ENCODE measurements around the gene ZNF148. TPM values are rescaled to one million over a fixed set of nuclear protein-coding genes. Genes with fewer than 3 reads are reported as not detected.
"Not testable (repeated sequence)": the region's sequence is repeated elsewhere in the genome, so short reads cannot be mapped to it uniquely, and the experiment has no call there.

Gene ZNF148, protein sequence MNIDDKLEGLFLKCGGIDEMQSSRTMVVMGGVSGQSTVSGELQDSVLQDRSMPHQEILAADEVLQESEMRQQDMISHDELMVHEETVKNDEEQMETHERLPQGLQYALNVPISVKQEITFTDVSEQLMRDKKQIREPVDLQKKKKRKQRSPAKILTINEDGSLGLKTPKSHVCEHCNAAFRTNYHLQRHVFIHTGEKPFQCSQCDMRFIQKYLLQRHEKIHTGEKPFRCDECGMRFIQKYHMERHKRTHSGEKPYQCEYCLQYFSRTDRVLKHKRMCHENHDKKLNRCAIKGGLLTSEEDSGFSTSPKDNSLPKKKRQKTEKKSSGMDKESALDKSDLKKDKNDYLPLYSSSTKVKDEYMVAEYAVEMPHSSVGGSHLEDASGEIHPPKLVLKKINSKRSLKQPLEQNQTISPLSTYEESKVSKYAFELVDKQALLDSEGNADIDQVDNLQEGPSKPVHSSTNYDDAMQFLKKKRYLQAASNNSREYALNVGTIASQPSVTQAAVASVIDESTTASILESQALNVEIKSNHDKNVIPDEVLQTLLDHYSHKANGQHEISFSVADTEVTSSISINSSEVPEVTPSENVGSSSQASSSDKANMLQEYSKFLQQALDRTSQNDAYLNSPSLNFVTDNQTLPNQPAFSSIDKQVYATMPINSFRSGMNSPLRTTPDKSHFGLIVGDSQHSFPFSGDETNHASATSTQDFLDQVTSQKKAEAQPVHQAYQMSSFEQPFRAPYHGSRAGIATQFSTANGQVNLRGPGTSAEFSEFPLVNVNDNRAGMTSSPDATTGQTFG
- polyA plus RNA-seq (ENCODE audit: insufficient read depth in 1 of 5, insufficient read length in 5 of 5, low replicate concordance in 1 of 5): 10 to 100 TPM; 22.5 to 42.3 (median 40.6) TPM
- long read RNA-seq, donor 1, full-length matches to known transcripts: 13 of 13 reads
- long read RNA-seq, donor 1, partial matches to known transcripts: 0 of 13 reads
- long read RNA-seq, donor 1, other reads (novel, unspliced or antisense): 0 of 13 reads
- long read RNA-seq, donor 2, full-length matches to known transcripts: 3 of 3 reads
- long read RNA-seq, donor 2, partial matches to known transcripts: 0 of 3 reads
- long read RNA-seq, donor 2, other reads (novel, unspliced or antisense): 0 of 3 reads
- long read RNA-seq, donor 3, full-length matches to known transcripts: 2 of 2 reads
- long read RNA-seq, donor 3, partial matches to known transcripts: 0 of 2 reads
- long read RNA-seq, donor 3, other reads (novel, unspliced or antisense): 0 of 2 reads
- long read RNA-seq, donor 4, full-length matches to known transcripts: 5 of 5 reads
- long read RNA-seq, donor 4, partial matches to known transcripts: 0 of 5 reads
- long read RNA-seq, donor 4, other reads (novel, unspliced or antisense): 0 of 5 reads
- long read RNA-seq, donor 5, full-length matches to known transcripts: 3 of 3 reads
- long read RNA-seq, donor 5, partial matches to known transcripts: 0 of 3 reads
- long read RNA-seq, donor 5, other reads (novel, unspliced or antisense): 0 of 3 reads
- long read RNA-seq, donor 6, full-length matches to known transcripts: 11 of 11 reads
- long read RNA-seq, donor 6, partial matches to known transcripts: 0 of 11 reads
- long read RNA-seq, donor 6, other reads (novel, unspliced or antisense): 0 of 11 reads
- long read RNA-seq, donor 7, full-length matches to known transcripts: 13 of 13 reads
- long read RNA-seq, donor 7, partial matches to known transcripts: 0 of 13 reads
- long read RNA-seq, donor 7, other reads (novel, unspliced or antisense): 0 of 13 reads
- long read RNA-seq, donor 8, partial matches to known transcripts: 0 of 2 reads
- long read RNA-seq, donor 8, other reads (novel, unspliced or antisense): 0 of 2 reads

DNA sequence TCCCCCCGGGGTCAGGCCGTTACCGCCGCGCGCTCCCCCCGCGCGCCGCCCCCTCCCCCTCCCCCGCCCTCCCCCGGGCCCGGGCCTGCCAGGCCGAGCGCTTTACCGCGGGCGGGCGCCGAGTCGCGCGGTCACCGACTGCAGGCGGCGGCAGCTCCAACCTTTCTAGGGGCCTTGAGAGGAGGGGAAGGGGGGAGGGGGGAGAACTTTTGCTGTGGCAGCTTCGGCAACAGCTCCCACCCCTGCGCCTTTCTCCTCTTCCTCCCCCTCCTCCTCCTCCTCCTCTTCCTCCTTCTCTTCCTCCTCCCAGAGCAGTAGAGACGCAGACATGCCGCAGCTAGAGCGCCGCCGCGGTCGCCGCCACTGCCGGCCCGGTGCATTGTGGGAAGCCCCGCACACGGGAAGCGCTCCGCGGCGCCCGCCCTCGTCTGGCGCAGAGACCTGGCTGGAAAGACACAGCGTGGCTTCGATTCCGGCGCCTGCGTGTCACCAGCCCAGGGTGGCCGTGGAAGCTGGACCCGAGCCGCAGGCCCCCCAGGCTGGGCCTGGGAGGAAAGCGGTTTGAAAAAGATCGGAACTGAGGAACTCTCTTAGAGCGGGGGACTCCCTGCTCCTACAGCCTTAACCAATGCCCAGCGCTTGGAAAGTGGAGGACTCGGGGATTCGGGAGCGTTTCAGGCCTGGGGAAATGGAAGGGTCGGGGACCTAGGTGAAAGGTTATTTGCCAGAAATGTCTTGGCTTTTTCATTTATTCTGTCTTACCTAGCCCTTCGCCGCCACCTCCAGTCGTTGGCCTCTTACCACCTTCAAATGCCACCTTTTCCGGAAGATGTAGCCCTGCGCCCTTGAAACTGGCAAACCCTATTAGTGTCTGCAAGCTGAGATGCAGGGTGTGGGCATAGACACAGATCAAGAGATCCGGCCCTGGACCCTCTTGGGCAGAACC is at the start of gene ZNF148:
TSS of gene ZNF148 (minus strand) at position 330 of the 946 bp plus-strand sequence. CDS start 61,685 bp downstream, outside the sequence.
- DNase-seq: peak; percentile 89 to 92

DNA sequence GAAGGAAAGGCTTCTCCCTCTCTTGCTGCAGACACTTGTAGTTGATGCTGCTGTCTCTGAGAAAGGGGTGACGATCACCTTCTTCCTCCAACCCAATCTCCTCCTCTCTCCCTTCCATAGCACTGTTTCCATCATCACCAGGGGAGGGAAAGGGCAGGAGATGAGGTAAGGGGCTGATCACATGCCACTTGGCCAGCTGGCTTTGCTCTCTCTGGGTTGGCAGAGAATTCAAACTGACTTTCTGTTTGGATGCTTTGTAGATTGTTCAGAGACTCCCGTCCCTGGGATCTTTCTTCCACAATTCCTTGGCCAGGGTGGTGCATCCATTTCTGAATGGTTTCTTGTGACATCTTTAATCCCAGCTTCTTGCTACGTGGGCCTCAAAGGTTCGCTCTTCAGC is 43.2 kb upstream of the ZNF148 start:
- no peak for DNase-seq

DNA sequence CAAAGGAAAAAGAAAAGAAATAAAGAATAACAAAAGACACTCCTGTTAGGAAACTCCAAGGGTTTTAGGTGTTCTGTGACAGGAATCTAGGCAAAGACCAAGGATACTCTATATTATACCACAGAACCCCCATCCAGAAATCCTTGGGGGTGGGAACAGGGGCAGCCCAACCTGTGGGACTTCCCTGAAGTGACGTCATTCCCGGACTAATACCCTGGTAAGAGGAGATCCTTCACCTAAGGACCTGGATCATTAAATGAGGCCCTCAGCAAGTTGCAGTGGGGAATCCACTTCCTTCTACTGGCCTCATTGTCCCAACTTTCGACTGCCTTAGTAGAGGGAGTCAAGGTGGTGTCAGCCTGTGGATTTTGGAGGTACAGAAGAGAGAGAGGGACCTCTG is 41.1 kb upstream of the ZNF148 start:
- no peak for DNase-seq

DNA sequence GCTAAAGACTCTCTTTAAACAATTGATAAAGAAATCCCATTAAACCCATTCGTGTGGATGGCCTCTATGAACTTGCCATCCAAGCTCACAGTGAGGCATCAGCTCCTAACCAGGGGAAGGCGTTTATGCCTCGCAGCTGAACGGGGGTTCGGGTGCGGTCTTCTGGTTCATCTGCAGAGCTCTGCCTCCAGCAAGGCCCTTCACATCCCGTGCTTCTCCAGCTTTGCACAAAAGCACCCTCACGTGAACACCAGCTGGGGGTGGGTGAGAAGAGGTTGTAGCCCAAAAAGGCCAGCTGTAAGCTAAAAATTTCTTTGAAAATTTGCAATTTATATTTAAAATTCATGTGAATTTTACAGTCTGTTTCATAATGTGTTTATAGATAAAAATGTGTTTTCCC is 39.5 kb upstream of the ZNF148 start:
- no peak for DNase-seq

DNA sequence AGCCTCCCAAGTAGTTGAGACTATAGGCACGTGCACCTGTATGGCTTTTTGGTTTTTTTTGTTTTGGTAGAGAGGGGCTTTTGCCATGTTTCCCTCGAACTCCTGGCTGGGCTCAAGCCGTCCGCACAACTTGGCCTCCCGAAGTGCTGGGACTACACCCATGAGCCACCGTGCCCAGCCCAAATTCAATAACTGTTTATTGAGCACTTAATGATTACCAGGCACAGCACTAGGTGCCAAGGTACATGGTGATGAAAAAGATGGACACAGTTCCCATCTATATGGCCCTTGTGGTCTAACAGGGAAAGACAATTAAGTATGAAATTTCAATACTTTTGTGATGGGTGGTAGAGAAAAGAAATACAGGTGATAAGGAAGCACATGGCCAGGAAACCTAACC is 35.8 kb upstream of the ZNF148 start:
- no peak for DNase-seq

DNA sequence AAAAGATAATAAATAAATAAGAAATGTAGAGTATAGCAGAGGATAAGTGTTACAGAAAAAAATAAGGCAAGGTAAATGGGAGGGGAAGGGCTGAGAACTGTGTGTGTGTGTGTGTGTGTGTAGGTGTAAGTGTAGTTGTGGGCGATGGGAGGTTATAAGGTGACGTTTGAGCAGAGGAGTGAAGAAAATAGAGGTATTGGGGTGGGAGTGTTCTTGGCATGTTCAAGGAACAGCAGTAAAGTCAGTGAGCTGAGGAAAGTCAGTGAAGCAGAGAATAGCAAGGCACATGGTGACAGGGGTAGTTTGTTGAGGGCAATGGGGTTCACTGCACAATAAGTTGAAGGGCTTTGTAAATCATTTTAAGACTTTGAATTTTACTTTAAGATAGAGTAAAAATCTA is 30.9 kb upstream of the ZNF148 start:
- no peak for DNase-seq

DNA sequence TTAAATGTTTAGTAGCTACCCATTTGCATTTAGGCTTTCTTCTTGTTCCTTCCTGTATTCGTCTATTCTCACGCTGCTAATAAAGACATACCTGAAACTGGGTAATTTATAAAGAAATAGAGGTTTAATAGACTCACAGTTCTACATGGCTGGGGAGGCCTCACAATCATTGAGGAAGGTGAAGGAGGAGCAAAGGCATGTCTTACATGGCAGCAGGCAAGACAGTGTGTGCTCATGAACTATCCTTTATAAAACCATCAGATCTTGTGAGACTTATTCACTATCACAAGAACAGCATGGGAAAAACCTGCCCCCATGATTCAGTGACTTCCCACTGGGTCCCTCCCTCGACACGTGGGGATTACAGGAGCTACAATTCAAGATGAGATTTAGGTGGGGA is 30.4 kb upstream of the ZNF148 start:
- DNase-seq: not testable (repeated sequence)

DNA sequence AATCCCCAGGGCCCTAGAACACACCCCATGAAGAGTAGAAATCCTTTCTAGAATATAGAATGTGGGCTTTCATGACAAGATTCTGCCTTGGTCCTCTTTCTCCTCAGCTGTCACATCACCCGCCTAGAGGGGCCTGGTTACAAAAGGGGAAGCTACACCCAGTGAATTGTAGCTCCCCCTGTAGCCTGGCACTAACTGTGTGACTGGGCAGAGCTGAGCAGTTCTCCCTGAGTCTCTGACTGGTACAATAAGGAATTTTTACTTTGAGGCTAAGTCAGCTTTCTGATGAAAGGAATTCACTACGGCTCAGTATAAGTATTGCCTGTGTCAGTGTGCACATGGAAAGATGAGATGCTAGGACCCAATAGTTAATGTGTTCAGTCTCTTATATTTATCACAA is 28.7 kb upstream of the ZNF148 start:
- DNase-seq: no peak

DNA sequence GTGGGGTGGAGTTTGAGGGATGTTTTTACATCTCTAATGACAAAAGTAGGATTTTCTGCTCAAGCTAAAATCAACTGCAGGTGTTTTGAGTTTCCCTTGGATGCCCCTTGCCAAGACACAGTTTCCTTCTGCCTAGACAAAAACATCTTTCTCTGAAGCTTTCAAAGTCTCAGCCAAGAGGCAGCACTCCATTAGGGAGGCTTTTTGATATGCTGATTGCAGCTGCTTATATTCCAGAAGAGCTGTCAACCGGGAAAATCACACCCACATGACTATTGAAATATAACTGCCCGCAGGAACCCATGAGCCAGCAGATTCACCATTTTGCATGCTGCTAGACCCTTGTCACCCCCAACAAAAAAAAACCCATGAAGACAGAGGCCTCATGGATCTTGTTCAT is 27.5 kb upstream of the ZNF148 start:
- DNase-seq: no peak

DNA sequence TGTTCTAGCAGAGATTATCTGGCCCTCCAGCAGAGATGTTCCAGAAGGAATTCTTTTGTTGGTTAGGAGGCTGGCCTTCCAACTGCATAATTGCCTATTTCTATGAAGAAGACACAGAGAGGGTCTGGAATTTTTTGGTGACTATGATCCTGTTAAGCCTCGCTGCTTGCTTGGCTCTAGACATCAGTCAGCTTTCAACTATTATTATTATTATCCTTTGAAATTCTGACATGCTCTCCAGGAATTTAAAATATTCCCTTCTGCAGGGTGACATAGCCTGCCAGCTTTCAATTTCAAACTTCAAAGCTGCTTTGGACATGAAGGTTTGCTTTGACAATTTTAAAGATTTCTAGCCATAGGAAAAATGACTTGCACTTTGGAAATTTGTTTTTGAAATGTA is 26.3 kb upstream of the ZNF148 start:
- DNase-seq: no peak

DNA sequence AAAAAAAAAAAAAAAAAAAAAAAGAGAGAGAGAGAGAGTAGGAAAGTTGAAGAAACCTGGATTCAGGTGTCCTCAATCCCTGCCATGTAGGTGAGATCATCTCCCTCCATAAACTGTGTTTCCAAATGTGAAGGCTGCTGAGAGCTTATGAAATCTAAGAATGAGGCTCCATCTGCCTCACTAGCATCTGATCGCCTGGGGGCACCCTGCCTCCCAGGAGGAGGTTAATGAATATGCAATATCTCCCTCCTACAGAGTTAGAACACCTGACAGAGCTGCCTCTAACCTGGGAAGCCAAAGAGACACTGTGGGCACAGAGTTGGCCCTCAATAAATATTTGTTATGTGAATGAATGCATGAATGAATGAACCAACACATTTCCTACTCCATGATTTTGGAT is 23.8 kb upstream of the ZNF148 start:
- no peak for DNase-seq

DNA sequence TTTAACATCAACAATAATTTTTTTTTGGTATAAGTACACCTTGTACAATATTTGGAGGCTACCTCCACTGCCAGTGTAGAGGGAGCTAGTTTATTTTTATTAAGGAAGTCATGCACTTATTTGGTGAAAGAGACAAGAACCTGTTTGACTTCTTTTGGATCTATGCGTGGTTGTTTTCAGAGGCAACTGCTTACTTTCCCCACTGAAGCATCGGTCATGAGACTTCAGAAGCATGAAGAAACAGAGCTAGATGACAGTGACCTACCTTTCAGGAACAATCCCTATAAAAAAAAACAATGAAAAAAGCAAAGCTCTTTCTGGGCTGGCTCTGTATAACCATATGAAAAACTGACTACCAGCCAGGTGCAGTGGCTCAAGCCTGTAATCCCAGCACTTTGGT is 20.0 kb upstream of the ZNF148 start:
- no peak for DNase-seq

DNA sequence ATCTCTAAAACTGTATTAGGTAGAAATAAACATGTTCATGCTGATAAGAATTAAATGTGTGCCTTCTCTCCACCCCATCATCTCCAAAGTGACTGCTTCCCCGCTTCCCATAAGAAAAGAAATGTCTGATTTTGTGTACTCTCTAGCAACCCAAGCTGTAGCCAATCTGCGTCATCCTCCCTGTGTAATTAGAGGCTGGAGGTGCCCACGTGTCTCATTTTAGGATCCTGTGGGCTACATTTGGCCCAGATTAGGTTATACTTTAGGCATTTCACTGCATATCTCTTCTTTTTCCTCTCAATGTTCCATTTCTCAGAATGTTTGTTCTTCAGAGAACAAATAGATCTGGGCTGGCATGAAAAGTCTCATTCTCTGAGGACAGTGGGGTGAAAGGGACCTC is 19.3 kb upstream of the ZNF148 start:
- DNase-seq: no peak

DNA sequence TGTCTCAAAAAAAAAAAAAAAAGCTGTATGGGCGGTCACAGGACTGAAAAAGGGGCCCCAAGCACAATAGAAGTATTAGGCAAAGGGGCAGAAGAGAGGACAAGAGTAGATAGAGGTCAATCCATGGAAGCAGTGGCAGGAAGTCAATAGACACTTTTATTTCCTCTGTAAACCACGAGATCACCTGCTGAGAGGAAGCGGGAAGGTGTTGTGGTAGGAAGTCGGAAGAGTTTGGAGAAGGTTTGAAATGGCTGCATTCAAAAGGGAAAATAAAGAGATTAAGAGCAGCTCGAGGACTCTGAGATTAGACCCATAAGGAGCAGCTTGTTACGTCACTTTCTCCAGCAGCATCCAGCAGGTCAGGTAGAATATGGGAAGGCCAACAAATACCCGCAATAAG is 14.2 kb upstream of the ZNF148 start:
- no peak for DNase-seq

DNA sequence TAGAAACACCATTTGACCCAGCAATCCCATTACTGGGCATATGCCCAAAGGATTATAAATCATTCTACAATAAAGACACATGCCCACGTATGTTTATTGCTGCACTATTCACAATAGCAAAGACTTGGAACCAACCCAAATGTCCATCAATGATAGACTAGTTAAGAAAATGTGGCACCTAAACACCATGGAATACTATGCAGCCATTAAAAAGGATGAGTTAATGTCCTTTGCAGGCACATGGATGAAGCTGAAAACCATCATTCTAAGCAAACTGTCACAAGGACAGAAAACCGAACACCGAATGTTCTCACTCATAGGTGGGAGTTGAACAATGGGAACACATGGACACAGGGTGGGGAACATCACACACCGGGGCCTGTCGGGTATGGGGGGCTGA is 13.2 kb upstream of the ZNF148 start:
- not testable (repeated sequence) for DNase-seq

DNA sequence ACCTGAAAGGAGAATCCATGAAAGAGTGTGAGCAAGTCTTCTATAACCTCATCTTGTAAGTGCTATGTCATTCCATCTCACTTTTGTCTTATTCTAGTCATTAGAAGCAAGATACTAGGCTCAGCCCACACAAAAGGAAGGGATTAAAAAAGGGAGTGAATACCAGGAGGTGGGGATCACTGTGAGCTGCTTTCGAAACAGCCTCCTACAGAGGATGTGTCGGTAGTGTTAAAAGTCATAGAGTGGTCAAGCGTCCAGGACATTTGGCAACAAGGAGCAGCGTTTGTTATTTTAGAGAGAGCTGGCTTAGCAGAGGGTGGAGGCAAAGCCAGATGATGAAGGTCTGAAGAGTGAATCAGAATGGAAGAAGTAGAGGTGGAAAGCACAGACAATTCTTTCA is 11.7 kb upstream of the ZNF148 start:
- DNase-seq: no peak

DNA sequence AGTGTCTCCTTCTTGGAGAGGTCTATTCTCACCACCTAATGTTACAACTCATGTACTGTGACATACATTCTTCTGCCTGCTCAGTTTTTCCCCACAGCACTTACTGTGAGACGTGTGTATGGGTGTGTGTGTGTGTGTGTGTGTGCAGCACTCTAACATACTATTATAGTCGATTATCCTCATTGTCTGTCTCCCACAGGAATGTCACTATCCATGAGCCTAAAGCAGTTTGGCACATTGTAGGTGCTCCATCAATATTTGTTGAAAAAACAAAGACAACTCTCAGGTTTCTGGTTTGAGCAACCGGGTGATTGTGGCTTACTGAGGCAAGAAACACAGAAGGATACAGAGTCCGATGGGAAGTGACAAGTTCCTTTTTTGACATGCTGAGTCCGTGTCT is 8.6 kb upstream of the ZNF148 start:
- DNase-seq: no peak

DNA sequence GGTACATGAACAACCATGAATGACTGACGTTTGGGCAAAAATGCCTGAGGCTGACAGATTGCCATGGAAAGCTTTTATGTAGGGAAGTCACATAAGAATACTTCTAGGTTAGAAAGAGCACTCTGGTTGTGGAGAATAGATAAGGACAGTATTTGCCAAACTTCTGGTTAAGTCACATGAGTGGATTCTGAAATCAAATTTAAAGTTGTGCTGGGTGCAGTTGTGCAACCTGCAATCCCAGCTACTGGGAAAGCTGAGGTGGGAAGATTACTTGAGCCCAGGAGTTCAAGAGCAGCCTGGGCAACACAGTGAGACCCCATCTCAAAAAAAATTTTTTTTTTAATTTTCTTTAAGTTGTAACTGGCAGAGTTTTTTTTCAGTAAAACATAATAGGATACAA is 7.2 kb upstream of the ZNF148 start:
- no peak for DNase-seq

DNA sequence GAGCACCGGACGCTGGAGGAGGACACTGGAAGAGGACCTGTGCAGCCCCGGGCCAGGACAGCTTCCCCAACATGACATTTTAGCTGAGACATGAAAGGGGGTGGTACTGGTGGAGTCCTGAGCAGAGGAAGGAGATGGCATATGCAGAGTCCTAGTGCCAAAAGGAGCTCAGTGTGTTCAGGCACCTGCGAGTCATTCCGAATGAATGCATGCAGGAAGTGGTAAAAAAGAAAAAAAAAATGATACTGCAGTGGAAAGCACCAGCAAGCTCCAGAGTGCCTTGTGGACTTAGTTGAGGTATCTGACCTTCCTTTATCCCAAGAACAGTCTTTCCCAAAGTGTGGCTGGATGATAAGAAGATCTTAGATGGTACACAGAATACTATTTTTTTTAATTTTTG is 6.6 kb upstream of the ZNF148 start:
- DNase-seq: no peak

DNA sequence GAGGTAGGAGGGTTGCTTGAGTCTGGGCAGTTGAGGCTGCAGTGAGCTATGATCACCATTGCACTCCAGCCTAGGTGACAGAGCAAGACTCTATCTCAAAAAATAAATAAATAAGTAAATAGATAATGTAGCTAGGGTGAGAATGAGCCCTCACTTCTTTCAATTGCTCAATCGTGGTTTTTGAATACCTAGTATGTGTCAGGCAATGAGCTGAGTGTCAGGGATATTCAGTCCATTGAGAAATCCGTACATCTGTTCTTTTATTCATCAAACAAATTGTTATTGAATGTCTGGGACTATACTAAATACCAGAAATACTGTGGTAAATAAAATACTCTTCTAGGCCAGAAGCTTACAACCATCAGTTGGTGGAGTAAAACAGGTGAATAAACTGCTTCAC is 6.2 kb upstream of the ZNF148 start:
- DNase-seq: no peak

Measured in right lung (tissue), 10 donors.